ENCODE measurements around the gene CD53. TPM values are rescaled to one million over a fixed set of nuclear protein-coding genes. Genes with fewer than 3 reads are reported as not detected.

CD53 gene
- total and polyA plus RNA-seq, 4 donors, result 15.7 to 39.9 (median 20.9) TPM

DNA sequence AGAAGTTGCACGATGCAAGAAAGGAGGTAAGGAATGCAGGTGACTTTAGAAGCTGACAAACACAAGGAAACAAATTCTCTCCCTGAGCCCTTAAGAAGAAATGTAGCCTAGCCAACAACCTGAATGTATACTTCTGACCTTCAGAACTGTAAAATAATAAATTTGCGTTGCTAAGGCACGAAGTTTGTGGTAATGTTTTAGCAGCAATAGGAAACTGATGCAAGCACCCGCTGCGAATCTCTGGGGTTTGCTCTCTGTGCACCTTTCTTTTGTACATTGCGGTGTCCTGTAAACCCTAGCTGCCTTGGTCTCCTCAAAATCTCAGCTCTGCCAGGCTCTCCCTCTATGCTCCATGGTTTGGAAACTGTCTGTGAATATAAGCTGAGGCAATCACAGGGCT, 15.1 kb downstream of the CD53 start:
- DNase-seq (ENCODE audit: low read depth in 4 of 6, low spot score in 6 of 6), result no peak
- no peaks in the 10 kb centered on the region for H3K36me3 ChIP-seq (ENCODE audit: control insufficient read depth, insufficient read depth, low read length)
- no peaks in the 10 kb centered on the region for H3K9me3 ChIP-seq (ENCODE audit: control insufficient read depth, insufficient read depth, low read length)
- no peaks in the 10 kb centered on the region for H3K4me1 ChIP-seq (ENCODE audit: control insufficient read depth, insufficient read depth, low read length)
- no peak overlapping the region for H3K4me3 ChIP-seq (ENCODE audit: low read depth, low read length)
- WGBS (ENCODE audit: insufficient coverage), result 88% methylated on average over 3 of the region's 6 CpGs
- no peaks in the 10 kb centered on the region for H3K27me3 ChIP-seq (ENCODE audit: control insufficient read depth, insufficient read depth, low read length)
- H3K27ac ChIP-seq (ENCODE audit: low read depth, low read length), result no peak overlapping the region

DNA sequence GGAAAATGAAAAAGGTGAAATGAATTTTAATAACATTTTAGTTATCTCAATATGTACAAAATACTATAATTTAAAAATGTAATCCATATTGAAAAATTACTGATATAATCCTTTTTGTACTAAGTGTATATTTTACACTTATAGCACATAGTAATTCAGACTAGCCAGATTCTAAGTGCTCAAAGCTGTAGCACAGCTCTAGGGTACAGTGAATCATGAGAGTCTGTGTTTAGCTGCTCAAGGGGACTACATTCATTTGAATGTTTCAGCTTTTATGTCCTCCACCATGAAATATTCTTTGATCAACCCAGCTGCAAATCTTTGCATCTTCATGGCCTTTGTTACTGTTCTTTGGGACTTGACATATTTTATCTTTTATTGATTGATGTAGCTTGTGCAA, 15.7 kb downstream of the CD53 start:
- H3K4me1 ChIP-seq (ENCODE audit: control insufficient read depth, insufficient read depth, low read length), result no peaks in the 10 kb centered on the region
- peak in 1 of 6 donors; percentile 26 for DNase-seq (ENCODE audit: low read depth in 4 of 6, low spot score in 6 of 6)
- no peak overlapping the region for H3K4me3 ChIP-seq (ENCODE audit: low read depth, low read length)
- no peaks in the 10 kb centered on the region for H3K9me3 ChIP-seq (ENCODE audit: control insufficient read depth, insufficient read depth, low read length)
- H3K36me3 ChIP-seq (ENCODE audit: control insufficient read depth, insufficient read depth, low read length), result no peaks in the 10 kb centered on the region
- no peak overlapping the region for H3K27ac ChIP-seq (ENCODE audit: low read depth, low read length)
- no peaks in the 10 kb centered on the region for H3K27me3 ChIP-seq (ENCODE audit: control insufficient read depth, insufficient read depth, low read length)

DNA sequence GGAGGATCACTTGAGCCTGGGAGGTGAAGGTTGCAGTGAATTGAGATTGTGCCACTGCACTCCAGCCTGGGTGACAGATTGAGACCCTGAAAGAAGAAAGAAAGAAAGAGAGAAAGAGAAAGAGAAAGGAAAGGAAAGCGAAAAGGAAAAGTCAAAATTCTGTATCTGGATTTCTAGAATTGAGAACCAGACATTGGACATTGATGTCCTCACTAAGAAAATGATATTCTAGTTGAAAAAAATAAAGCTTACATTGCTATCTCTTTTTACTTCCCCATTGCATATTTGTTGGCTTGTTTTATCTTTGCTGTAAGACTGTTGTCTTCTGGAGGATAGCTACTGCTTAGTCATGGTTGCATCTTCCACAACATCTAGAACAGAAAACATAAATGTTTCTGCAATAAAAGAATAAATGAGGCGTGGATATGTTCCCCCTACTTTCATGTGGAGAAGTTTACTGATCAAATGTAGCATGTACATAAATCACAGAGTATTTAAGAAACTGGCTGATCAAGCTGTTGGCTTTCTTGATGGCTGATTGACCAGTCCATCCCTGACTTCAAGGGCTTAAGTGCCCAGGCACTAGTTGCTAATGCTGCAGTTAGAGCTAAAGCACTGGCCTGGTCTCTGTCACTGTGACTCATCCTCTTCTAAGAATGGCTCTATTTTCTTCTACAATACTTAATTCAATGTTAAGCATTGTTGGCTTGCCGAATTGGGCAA, 17.7 kb downstream of the CD53 start:
- no peak for DNase-seq (ENCODE audit: low read depth in 4 of 6, low spot score in 6 of 6)
- WGBS (ENCODE audit: insufficient coverage), result no CpG with 5 or more reads among the region's 3 CpGs
- Histone ChIP-seq H3K36me3 (ENCODE audit: control insufficient read depth, insufficient read depth, low read length) (no peaks in the 10 kb centered on the region), H3K4me3 (ENCODE audit: low read depth, low read length) (no peak overlapping the region), H3K27me3 (ENCODE audit: control insufficient read depth, insufficient read depth, low read length) (no peaks in the 10 kb centered on the region), H3K4me1 (ENCODE audit: control insufficient read depth, insufficient read depth, low read length) (no peaks in the 10 kb centered on the region), H3K27ac (ENCODE audit: low read depth, low read length) (no peak overlapping the region), H3K9me3 (ENCODE audit: control insufficient read depth, insufficient read depth, low read length) (no peaks in the 10 kb centered on the region)

DNA sequence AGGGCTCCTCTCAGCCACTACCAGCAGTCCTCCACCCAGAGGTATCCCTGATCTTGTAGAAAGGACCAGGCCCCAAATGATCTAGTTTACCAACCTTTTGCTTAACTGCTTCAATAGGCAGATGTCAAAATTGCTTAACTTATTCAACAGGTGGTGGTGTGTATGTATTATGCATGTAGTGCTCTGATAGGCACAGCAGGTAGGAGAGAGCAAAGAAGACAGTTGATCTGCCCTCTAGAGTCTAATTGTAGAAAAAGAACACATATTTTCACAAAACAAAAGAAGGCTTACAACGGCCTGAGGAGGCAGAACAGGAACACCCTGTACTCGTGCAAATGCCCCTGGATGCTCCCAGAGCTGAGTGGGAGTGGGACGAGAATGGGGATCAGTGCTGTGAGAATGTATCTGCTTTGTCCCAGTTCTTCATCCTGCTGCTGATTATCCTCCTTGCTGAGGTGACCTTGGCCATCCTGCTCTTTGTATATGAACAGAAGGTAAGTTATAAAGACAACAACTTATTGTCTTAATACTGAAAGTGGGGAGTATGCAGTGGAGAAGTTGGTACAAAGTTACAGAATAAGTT, 21.1 kb downstream of the CD53 start:
- no peaks in the 10 kb centered on the region for H3K9me3 ChIP-seq (ENCODE audit: control insufficient read depth, insufficient read depth, low read length)
- no peaks in the 10 kb centered on the region for H3K27me3 ChIP-seq (ENCODE audit: control insufficient read depth, insufficient read depth, low read length)
- DNase-seq (ENCODE audit: low read depth in 4 of 6, low spot score in 6 of 6), result no peak
- no peak overlapping the region for H3K4me3 ChIP-seq (ENCODE audit: low read depth, low read length)
- 41% methylated on average over 3 of the region's 3 CpGs for WGBS (ENCODE audit: insufficient coverage)
- no peak overlapping the region for H3K27ac ChIP-seq (ENCODE audit: low read depth, low read length)
- no peaks in the 10 kb centered on the region for H3K4me1 ChIP-seq (ENCODE audit: control insufficient read depth, insufficient read depth, low read length)
- no peaks in the 10 kb centered on the region for H3K36me3 ChIP-seq (ENCODE audit: control insufficient read depth, insufficient read depth, low read length)

DNA sequence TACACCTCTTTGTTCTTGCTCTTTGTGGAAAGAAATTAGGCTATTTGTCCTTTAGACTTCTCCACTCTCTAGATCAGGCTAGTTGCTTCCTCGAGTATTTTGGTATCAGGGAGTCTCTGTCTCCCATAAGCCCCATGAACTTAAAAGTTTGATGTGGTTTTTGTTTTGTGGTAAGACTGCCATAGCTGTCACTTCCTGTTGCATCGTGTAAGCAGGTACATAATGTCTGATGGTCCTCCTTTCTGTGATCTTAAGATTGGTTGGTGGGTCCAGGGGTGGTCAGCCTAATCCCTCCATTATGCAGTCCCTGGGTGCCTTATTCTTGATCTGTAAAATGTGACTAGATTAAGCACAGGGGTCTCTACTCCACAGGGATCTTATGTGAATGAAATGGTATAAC, 23.1 kb downstream of the CD53 start:
- Histone ChIP-seq H3K36me3 (ENCODE audit: control insufficient read depth, insufficient read depth, low read length) (no peaks in the 10 kb centered on the region), H3K4me1 (ENCODE audit: control insufficient read depth, insufficient read depth, low read length) (no peaks in the 10 kb centered on the region), H3K27me3 (ENCODE audit: control insufficient read depth, insufficient read depth, low read length) (no peaks in the 10 kb centered on the region), H3K9me3 (ENCODE audit: control insufficient read depth, insufficient read depth, low read length) (no peaks in the 10 kb centered on the region), H3K27ac (ENCODE audit: low read depth, low read length) (no peak overlapping the region), H3K4me3 (ENCODE audit: low read depth, low read length) (no peak overlapping the region)
- DNase-seq (ENCODE audit: low read depth in 4 of 6, low spot score in 6 of 6), result no peak
- 67% methylated on average over 1 of the region's 2 CpGs for WGBS (ENCODE audit: insufficient coverage)

DNA sequence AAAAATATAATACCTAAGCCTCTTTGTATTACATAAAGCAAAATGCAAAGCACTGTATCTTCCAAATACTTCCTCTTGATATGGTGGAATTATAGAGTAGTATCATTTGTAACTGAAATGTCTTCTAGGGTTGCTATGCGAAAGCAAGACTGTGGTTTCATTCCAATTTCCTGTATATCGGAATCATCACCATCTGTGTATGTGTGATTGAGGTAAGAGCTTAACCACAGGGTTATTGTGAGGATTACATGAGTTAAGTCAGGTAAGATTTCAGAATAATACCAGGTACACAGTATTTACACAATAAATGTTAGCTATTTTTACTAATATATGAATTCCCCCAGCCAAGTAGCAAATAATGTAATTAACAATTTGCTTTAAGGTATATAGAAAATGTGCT, 24.7 kb downstream of the CD53 start:
- Histone ChIP-seq H3K27ac (ENCODE audit: low read depth, low read length) (no peak overlapping the region), H3K4me1 (ENCODE audit: control insufficient read depth, insufficient read depth, low read length) (no peaks in the 10 kb centered on the region), H3K4me3 (ENCODE audit: low read depth, low read length) (no peak overlapping the region), H3K9me3 (ENCODE audit: control insufficient read depth, insufficient read depth, low read length) (no peaks in the 10 kb centered on the region), H3K27me3 (ENCODE audit: control insufficient read depth, insufficient read depth, low read length) (no peaks in the 10 kb centered on the region), H3K36me3 (ENCODE audit: control insufficient read depth, insufficient read depth, low read length) (no peaks in the 10 kb centered on the region)
- WGBS (ENCODE audit: insufficient coverage), result 100% methylated on average over 1 of the region's 2 CpGs
- DNase-seq (ENCODE audit: low read depth in 4 of 6, low spot score in 6 of 6), result no peak

DNA sequence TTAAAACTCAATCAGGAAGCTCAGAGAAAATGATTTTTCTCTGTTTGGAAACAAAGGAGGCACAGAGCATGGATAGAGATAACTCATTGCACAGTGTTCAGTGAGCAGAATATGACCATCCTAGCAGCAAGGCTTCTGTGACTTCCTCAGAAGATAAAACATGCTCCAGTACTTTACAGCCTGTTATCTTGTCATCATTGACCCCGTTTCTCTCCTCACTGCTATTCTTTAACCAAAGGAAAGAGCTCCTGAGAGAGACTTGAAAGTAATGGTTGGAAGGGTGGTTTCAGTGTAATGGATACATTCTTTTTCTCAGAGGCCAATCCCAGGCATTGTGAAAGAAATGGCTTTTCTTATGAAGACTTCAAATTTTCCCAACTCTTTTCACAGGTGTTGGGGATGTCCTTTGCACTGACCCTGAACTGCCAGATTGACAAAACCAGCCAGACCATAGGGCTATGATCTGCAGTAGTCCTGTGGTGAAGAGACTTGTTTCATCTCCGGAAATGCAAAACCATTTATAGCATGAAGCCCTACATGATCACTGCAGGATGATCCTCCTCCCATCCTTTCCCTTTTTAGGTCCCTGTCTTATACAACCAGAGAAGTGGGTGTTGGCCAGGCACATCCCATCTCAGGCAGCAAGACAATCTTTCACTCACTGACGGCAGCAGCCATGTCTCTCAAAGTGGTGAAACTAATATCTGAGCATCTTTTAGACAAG, 25.9 kb downstream of the CD53 start:
- Histone ChIP-seq H3K36me3 (ENCODE audit: control insufficient read depth, insufficient read depth, low read length) (no peaks in the 10 kb centered on the region), H3K4me1 (ENCODE audit: control insufficient read depth, insufficient read depth, low read length) (no peaks in the 10 kb centered on the region), H3K4me3 (ENCODE audit: low read depth, low read length) (no peak overlapping the region), H3K9me3 (ENCODE audit: control insufficient read depth, insufficient read depth, low read length) (no peaks in the 10 kb centered on the region), H3K27ac (ENCODE audit: low read depth, low read length) (no peak overlapping the region), H3K27me3 (ENCODE audit: control insufficient read depth, insufficient read depth, low read length) (no peaks in the 10 kb centered on the region)
- peak in 2 of 6 donors; percentile 0 to 3 for DNase-seq (ENCODE audit: low read depth in 4 of 6, low spot score in 6 of 6)
- WGBS (ENCODE audit: insufficient coverage), result no CpG with 5 or more reads among the region's 3 CpGs

DNA sequence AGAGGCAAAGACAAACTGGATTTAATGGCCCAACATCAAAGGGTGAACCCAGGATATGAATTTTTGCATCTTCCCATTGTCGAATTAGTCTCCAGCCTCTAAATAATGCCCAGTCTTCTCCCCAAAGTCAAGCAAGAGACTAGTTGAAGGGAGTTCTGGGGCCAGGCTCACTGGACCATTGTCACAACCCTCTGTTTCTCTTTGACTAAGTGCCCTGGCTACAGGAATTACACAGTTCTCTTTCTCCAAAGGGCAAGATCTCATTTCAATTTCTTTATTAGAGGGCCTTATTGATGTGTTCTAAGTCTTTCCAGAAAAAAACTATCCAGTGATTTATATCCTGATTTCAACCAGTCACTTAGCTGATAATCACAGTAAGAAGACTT, 26.5 kb downstream of the CD53 start:
- Histone ChIP-seq H3K4me1 (ENCODE audit: control insufficient read depth, insufficient read depth, low read length) (no peaks in the 10 kb centered on the region), H3K4me3 (ENCODE audit: low read depth, low read length) (no peak overlapping the region), H3K36me3 (ENCODE audit: control insufficient read depth, insufficient read depth, low read length) (no peaks in the 10 kb centered on the region), H3K27me3 (ENCODE audit: control insufficient read depth, insufficient read depth, low read length) (no peaks in the 10 kb centered on the region), H3K9me3 (ENCODE audit: control insufficient read depth, insufficient read depth, low read length) (no peaks in the 10 kb centered on the region), H3K27ac (ENCODE audit: low read depth, low read length) (no peak overlapping the region)
- DNase-seq (ENCODE audit: low read depth in 4 of 6, low spot score in 6 of 6), result no peak
- 88% methylated on average over 1 of the region's 1 CpG for WGBS (ENCODE audit: insufficient coverage)

DNA sequence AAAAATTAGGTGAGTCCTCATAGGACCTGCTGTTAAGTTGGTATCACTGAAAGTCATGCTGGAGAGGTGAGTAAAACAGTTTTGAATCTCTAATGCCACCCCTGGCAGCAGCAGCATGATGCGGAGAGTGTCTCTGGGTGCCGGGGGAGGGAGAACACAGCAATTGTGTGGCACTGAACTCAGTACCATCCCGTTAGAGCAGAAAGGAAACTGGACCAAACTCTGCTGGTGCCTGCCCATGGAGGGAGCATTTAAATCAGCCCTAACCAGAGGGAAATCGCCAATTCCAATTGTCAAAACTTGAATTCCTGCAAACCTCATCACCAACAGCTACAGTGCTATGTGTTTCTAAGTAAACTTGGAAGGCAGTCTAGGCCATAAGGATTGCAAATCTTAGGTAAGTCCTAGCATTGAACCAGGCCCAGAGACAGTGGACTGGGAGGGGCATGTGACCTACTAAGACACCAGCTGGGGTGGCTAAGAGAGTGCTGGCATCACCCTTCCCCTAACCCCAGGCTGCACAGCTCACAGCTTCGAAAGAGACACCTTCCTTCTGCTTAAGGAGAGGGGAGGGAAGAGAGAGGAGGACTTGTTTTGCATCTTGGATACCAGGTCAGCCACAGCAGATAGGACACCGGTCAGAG, 30.0 kb downstream of the CD53 start:
- no peak for DNase-seq (ENCODE audit: low read depth in 4 of 6, low spot score in 6 of 6)
- WGBS (ENCODE audit: insufficient coverage), result 94% methylated on average over 4 of the region's 6 CpGs

More for the DNA sequence above, 30.0 kb downstream of the CD53 start:
- H3K36me3 ChIP-seq (ENCODE audit: control insufficient read depth, insufficient read depth, low read length), result no peaks in the 10 kb centered on the region
- H3K4me1 ChIP-seq (ENCODE audit: control insufficient read depth, insufficient read depth, low read length), result no peaks in the 10 kb centered on the region
- H3K4me3 ChIP-seq (ENCODE audit: low read depth, low read length), result no peak overlapping the region
- H3K9me3 ChIP-seq (ENCODE audit: control insufficient read depth, insufficient read depth, low read length), result no peaks in the 10 kb centered on the region
- H3K27me3 ChIP-seq (ENCODE audit: control insufficient read depth, insufficient read depth, low read length), result no peaks in the 10 kb centered on the region
- no peak overlapping the region for H3K27ac ChIP-seq (ENCODE audit: low read depth, low read length)

All from spinal cord (tissue), 10 donors.